ENCODE results near the gene EVC2.

Gene EVC2

GRCh38 chr4:5568931-5569330 lies 139.4 kb downstream of the EVC2 start:
- H3K27ac ChIP-seq (ENCODE audit: low read length), result no peak overlapping the region
- H3K27me3 ChIP-seq (ENCODE audit: low read depth, low read length), result no peaks in the 10 kb centered on the region
- peaks cover 10% of the 10 kb centered on the region for H3K36me3 ChIP-seq (replicated peaks; ENCODE audit: low read depth, low read length)
- H3K4me3 ChIP-seq (ENCODE audit: low read length), result no peak overlapping the region
- no peaks in the 10 kb centered on the region for H3K9me3 ChIP-seq (ENCODE audit: insufficient read depth, low read length)
- no peak overlapping the region for H2AFZ ChIP-seq (ENCODE audit: low read depth, low read length)
- no peak overlapping the region for H3K9ac ChIP-seq (ENCODE audit: low read length)
- TF ChIP-seq EZH2phosphoT487 (IDR thresholded peaks at IDR 0.05; ENCODE audit: low read depth) (no peak), CTCF (IDR thresholded peaks at IDR 0.05; ENCODE audit: low read depth, low read length) (no peak)
- H3K79me2 ChIP-seq (ENCODE audit: low read length), result no peaks in the 10 kb centered on the region
- no peaks in the 10 kb centered on the region for H4K20me1 ChIP-seq (ENCODE audit: insufficient read depth, low read length)
- H3K4me1 ChIP-seq (ENCODE audit: low read length), result no peaks in the 10 kb centered on the region
- no peak overlapping the region for H3K4me2 ChIP-seq (ENCODE audit: low read length)

GRCh38 chr4:5568336-5568735 lies 140.0 kb downstream of the EVC2 start:
- Histone ChIP-seq H3K9ac (ENCODE audit: low read length) (no peak overlapping the region), H3K79me2 (ENCODE audit: low read length) (no peaks in the 10 kb centered on the region), H4K20me1 (ENCODE audit: insufficient read depth, low read length) (no peaks in the 10 kb centered on the region), H3K27me3 (ENCODE audit: low read depth, low read length) (no peaks in the 10 kb centered on the region), H3K4me1 (ENCODE audit: low read length) (no peaks in the 10 kb centered on the region), H3K27ac (ENCODE audit: low read length) (no peak overlapping the region), H3K36me3 (replicated peaks; ENCODE audit: low read depth, low read length) (peaks cover 6% of the 10 kb centered on the region), H2AFZ (ENCODE audit: low read depth, low read length) (no peak overlapping the region), H3K4me3 (ENCODE audit: low read length) (no peak overlapping the region), H3K9me3 (ENCODE audit: insufficient read depth, low read length) (no peaks in the 10 kb centered on the region), H3K4me2 (ENCODE audit: low read length) (no peak overlapping the region)
- no peak for TF ChIP-seq EZH2phosphoT487 (IDR thresholded peaks at IDR 0.05; ENCODE audit: low read depth)
- TF ChIP-seq CTCF (IDR thresholded peaks at IDR 0.05; ENCODE audit: low read depth, low read length), result no peak

GRCh38 chr4:5566991-5567390 lies 141.4 kb downstream of the EVC2 start:
- Histone ChIP-seq H3K9me3 (ENCODE audit: insufficient read depth, low read length) (no peaks in the 10 kb centered on the region), H3K36me3 (replicated peaks; ENCODE audit: low read depth, low read length) (peaks cover 3% of the 10 kb centered on the region), H3K79me2 (ENCODE audit: low read length) (no peaks in the 10 kb centered on the region), H3K27ac (ENCODE audit: low read length) (no peak overlapping the region), H3K27me3 (ENCODE audit: low read depth, low read length) (no peaks in the 10 kb centered on the region), H3K4me1 (ENCODE audit: low read length) (no peaks in the 10 kb centered on the region), H4K20me1 (ENCODE audit: insufficient read depth, low read length) (no peaks in the 10 kb centered on the region), H3K9ac (ENCODE audit: low read length) (no peak overlapping the region), H2AFZ (ENCODE audit: low read depth, low read length) (no peak overlapping the region), H3K4me2 (ENCODE audit: low read length) (no peak overlapping the region), H3K4me3 (ENCODE audit: low read length) (no peak overlapping the region)
- TF ChIP-seq EZH2phosphoT487 (IDR thresholded peaks at IDR 0.05; ENCODE audit: low read depth) (no peak), CTCF (IDR thresholded peaks at IDR 0.05; ENCODE audit: low read depth, low read length) (no peak)

GRCh38 chr4:5566526-5566925 lies 141.8 kb downstream of the EVC2 start:
- Histone ChIP-seq H3K27ac (ENCODE audit: low read length) (no peak overlapping the region), H3K27me3 (ENCODE audit: low read depth, low read length) (no peaks in the 10 kb centered on the region), H2AFZ (ENCODE audit: low read depth, low read length) (no peak overlapping the region), H3K9ac (ENCODE audit: low read length) (no peak overlapping the region), H3K4me3 (ENCODE audit: low read length) (no peak overlapping the region), H3K79me2 (ENCODE audit: low read length) (no peaks in the 10 kb centered on the region), H3K4me2 (ENCODE audit: low read length) (no peak overlapping the region), H3K36me3 (replicated peaks; ENCODE audit: low read depth, low read length) (peaks cover 3% of the 10 kb centered on the region), H3K9me3 (ENCODE audit: insufficient read depth, low read length) (no peaks in the 10 kb centered on the region), H4K20me1 (ENCODE audit: insufficient read depth, low read length) (no peaks in the 10 kb centered on the region), H3K4me1 (ENCODE audit: low read length) (no peaks in the 10 kb centered on the region)
- TF ChIP-seq EZH2phosphoT487 (IDR thresholded peaks at IDR 0.05; ENCODE audit: low read depth) (no peak), CTCF (IDR thresholded peaks at IDR 0.05; ENCODE audit: low read depth, low read length) (no peak)

Data from OCI-LY3 (cell line).